Transverse colon (tissue), 4 donors: ENCODE data around the gene PDZD2.

Source experiments
- EP300 ChIP-seq: sonication (generic); formaldehyde crosslinking; IDR thresholded peaks from one replicate; pipeline ENCODE4 v1.6.1; 2017; ENCODE audit warnings: antibody characterized with exemption, low read depth
- POLR2A ChIP-seq: fragments of 450-650 bp; IDR thresholded peaks from one replicate; pipeline ENCODE4 v1.6.1; 2016; ENCODE audit warnings: antibody characterized with exemption, mild to moderate bottlenecking, moderate library complexity
- POLR2AphosphoS5 ChIP-seq, 3 donors: sonication (generic); formaldehyde crosslinking; IDR thresholded peaks; one replicate each; pipeline ENCODE4 v1.6.1; 2016; ENCODE audit warnings: antibody characterized with exemption in 3 of 3
- TF ChIP-seq, protein P1 (sequence below), 5 experiments: fragments of 200-600 bp in 3 of 5; fragments of 450-650 bp in 2 of 5; sonication (generic) in 3 of 5; IDR thresholded peaks; 1 replicate in 2 of 5; 2 replicates in 3 of 5; pipeline ENCODE4 v1.5.1; 2016 to 2017; ENCODE audit warnings: antibody characterized with exemption in 5 of 5, inconsistent platforms in 3 of 5, mild to moderate bottlenecking in 2 of 5, moderate library complexity in 1 of 5

DNA sequence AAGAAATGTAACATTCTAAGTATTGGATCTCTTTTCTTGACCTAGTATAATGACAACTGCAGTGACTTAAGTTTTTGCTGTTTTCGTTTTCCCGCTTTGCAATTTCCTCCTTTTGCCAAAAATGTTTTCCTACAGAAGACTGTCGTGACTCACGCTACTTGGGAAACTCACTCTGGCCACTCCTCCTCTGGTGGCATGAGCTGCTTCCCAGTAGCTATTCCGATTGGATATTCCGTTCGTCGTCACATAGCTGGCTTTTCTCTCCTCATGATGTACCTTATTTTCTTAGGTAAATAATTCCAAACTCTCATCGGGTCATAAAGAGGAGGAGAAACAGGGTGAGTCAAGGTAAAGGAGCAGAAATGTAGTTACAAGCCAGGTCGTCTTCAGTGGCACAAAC, 470.3 kb downstream of the PDZD2 start:
- TF ChIP-seq POLR2A (no peak), POLR2AphosphoS5 (IDR thresholded peaks at IDR 0.05) (no peak), EP300 (no peak)
- TF ChIP-seq, protein P1, sequence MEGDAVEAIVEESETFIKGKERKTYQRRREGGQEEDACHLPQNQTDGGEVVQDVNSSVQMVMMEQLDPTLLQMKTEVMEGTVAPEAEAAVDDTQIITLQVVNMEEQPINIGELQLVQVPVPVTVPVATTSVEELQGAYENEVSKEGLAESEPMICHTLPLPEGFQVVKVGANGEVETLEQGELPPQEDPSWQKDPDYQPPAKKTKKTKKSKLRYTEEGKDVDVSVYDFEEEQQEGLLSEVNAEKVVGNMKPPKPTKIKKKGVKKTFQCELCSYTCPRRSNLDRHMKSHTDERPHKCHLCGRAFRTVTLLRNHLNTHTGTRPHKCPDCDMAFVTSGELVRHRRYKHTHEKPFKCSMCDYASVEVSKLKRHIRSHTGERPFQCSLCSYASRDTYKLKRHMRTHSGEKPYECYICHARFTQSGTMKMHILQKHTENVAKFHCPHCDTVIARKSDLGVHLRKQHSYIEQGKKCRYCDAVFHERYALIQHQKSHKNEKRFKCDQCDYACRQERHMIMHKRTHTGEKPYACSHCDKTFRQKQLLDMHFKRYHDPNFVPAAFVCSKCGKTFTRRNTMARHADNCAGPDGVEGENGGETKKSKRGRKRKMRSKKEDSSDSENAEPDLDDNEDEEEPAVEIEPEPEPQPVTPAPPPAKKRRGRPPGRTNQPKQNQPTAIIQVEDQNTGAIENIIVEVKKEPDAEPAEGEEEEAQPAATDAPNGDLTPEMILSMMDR (IDR thresholded peaks at IDR 0.05), result no peak
